Measurements from ENCODE around the gene WFIKKN2. TPM values are rescaled to one million over a fixed set of nuclear protein-coding genes. Genes with fewer than 3 reads are reported as not detected.

Gene WFIKKN2
- total and polyA plus RNA-seq, 2 of the 4 experiments (the other 2 are of a cell fraction) = 0.02 TPM; not detected in 1

DNA sequence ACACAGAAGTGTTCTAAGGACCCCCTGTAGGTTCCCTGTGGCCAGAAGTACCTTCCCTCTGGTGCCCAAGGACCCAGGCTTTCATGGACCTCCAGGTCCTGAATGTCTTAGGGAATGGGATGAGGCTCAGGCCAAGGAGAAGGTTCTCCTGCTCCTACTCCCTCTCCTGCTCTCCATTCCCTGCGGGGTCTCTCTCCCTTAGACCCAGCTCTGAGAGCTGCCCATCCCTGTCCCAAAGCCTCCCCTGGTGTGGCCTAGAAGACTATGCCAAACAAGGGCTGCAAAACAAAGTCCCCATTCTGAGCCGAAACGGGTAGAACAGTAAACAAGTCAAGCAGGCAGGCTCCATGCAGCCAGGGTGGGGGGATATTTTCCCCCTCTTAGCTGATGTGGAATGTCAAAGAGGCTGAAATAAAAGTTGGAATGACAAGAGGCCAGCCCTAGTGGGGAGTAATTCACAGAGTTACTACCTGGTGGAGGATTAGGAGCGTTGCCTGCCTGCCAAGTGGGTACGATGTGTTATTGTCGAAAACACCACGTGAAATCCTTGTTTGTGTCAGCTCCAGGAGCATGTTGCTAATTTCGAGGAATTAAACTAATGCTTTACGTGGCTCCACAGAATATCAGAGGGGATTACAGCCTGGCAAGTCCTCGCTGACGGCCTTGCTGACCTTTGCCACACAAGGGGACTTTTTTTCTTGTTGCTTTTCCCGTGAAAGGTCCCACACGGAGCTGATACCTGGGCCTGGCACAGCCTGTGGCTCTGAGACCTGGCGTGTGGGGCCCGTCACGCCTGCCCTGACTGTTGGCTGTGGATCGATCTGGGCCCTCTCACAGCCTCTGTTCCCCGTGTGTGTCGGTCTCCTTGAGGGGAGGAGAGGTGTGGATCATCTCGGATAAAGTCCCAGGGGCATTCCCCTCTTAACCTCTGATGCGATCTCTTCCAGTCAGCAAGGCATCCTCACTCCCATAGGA, 2.9 kb downstream of the WFIKKN2 start:
- dilution Hi-C loops (cut with HindIII; ENCODE audit: low sequenced_read_pairs, unreplicated experiment) = no loop called here
- POLR2A ChIA-PET (ENCODE audit: unreplicated experiment) = interaction anchor here (0.6 kb wide), 1 partner anchor 20 kb away, joined by 3 read pairs; no protein-coding TSS in a partner anchor
- Histone ChIP-seq H4K91ac (ENCODE audit: insufficient read depth, low read depth, low read length) (no peak overlapping the region), H3K27me3 (ENCODE audit: control insufficient read depth, insufficient read depth, low read length) (peaks cover 4% of the 10 kb centered on the region; the same call in 1 of the 2 replicates), H2BK15ac (ENCODE audit: low read depth, low read length) (no peak overlapping the region), H2AFZ (replicated peaks; ENCODE audit: low read length, poor library complexity) (peak overlapping the region; percentile 2), H3K9me1 (ENCODE audit: insufficient read depth, low read length) (no peaks in the 10 kb centered on the region), H3K36me3 (ENCODE audit: control insufficient read depth, insufficient read depth, low read length) (no peaks in the 10 kb centered on the region), H3K56ac (ENCODE audit: extremely low read depth, insufficient read depth, low read length) (no peak overlapping the region), H2AK9ac (replicated peaks; ENCODE audit: low read depth, low read length, poor library complexity) (no peak overlapping the region), H3K4ac (ENCODE audit: low read depth, low read length) (no peak overlapping the region), H4K5ac (ENCODE audit: low read depth, low read length) (no peak overlapping the region), H3K4me3 (ENCODE audit: insufficient read depth, low read depth, low read length) (no peak overlapping the region), H2BK20ac (ENCODE audit: low read depth, low read length) (no peak overlapping the region), H3K14ac (replicated peaks; ENCODE audit: low read depth, low read length) (no peak overlapping the region), H4K20me1 (ENCODE audit: insufficient read depth, low read length) (no peaks in the 10 kb centered on the region), H3K27ac (ENCODE audit: insufficient read depth, low read length) (no peak overlapping the region), H3K18ac (ENCODE audit: low read depth, low read length) (no peak overlapping the region), H2BK120ac (ENCODE audit: low read depth, low read length) (no peak overlapping the region), H3K4me1 (ENCODE audit: control insufficient read depth, insufficient read depth, low read length) (peaks cover 4% of the 10 kb centered on the region; the same call in 1 of the 2 replicates), H3K9ac (ENCODE audit: low read depth, low read length) (no peak overlapping the region), H3K23ac (ENCODE audit: low read depth, low read length) (no peak overlapping the region), H3K9me3 (ENCODE audit: control insufficient read depth, insufficient read depth, low read length) (no peaks in the 10 kb centered on the region), H2BK5ac (ENCODE audit: low read depth, low read length, poor library complexity, severe bottlenecking) (no peak overlapping the region), H2AK5ac (ENCODE audit: low read depth, low read length) (no peak overlapping the region), H4K8ac (ENCODE audit: low read depth in 2 of 2, low read length in 2 of 2) (no peak overlapping the region), H3K4me2 (ENCODE audit: low read depth, low read length) (no peak overlapping the region), H3K79me1 (ENCODE audit: low read depth in 1 of 2, low read length in 2 of 2) (no peaks in the 10 kb centered on the region)
- no peak for ATAC-seq (ENCODE audit: low read depth)
- BruUV-seq (replicated peaks) = no TSS peak
- DNase-seq = no peak
- 62% methylated on average over 7 of the region's 21 CpGs; no CpG with 5 or more reads in 1 of the 2 experiments for WGBS, 2 experiments (ENCODE audit: extremely low coverage in 2 of 2, insufficient read length in 1 of 2)
- in situ Hi-C loops (cut with MboI; ENCODE audit: low sequenced_read_pairs) = no loop called here
- CTCF ChIA-PET = no interaction called here
- intact Hi-C loops (cut with micrococcal nuclease) = no loop called here
- TF ChIP-seq FOS (IDR thresholded peaks at IDR 0.05; ENCODE audit: low read depth, low read length) (no peak), RAD21 (IDR thresholded peaks at IDR 0.05; ENCODE audit: low read length) (no peak), MAZ (IDR thresholded peaks at IDR 0.05; ENCODE audit: borderline replicate concordance, low read depth, low read length) (no peak), CEBPB (IDR thresholded peaks at IDR 0.05; ENCODE audit: low read depth, low read length) (no peak), NFE2L2 (IDR thresholded peaks at IDR 0.05; ENCODE audit: low read depth, low read length) (no peak), RCOR1 (IDR thresholded peaks at IDR 0.05; ENCODE audit: insufficient replicate concordance, low read length) (no peak), RFX5 (IDR thresholded peaks at IDR 0.05; ENCODE audit: low read depth, low read length) (no peak)

Measured in IMR-90 (cell line).